Fibroblast of pulmonary artery (primary cell): Measurements from ENCODE around the gene ATRN.
"Not testable (repeated sequence)": the region's sequence is repeated elsewhere in the genome, so short reads cannot be mapped to it uniquely, and the experiment has no call there.

Source experiments
- DNase-seq: peaks from one replicate; pipeline ENCODE4 v3.0.0-alpha.2; 2010; ENCODE audit warnings: low read depth
- H3K4me3 ChIP-seq: replicated peaks from 2 replicates; pipeline ENCODE4 v1.5.1; 2011; ENCODE audit warnings: low read depth, mild to moderate bottlenecking, control low read depth, low read length, moderate library complexity
- TF ChIP-seq, protein P1 (sequence below): IDR thresholded peaks from 2 replicates; pipeline ENCODE4 v1.5.1; 2011; ENCODE audit warnings: mild to moderate bottlenecking, control low read depth, low read length, inconsistent platforms; ENCODE audit errors: missing control alignments

ATRN gene

DNA sequence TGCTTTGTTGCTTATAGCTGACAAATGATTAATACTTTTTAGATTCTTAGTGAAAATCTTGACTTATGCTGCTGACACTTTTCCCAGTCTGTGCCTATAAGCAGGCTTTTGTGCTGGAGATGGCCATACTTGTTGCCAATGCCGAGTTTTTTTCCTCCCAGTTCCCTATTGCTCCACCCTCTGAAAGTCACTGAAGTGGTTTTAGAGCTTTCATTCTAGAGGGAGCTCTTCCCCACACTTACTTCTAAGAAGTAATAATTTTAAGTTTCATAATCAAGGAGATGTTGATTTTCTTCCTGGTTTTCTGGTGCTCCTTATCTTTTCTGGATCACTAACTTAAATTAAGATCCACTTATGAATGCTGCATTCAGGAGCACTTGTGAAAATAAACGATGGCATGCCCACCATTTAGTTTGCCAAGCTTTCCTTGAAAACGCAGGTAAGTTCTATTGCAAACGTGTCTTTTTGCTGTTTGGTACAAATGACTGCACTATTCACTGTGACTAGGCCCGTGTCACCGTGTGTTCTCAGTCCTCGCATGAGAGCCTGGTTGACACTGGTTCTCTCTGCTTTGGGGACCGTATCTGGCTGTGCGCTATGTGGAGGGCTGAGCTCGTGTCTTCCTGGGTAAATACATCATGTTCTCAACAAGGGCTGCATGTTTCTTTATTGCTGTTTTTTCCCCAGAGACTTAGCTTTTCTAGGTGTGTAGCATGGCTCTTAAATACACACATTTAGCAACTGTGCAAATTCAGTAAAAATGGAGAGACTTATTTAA lies 142.2 kb downstream of the ATRN start:
- TF ChIP-seq, protein P1, sequence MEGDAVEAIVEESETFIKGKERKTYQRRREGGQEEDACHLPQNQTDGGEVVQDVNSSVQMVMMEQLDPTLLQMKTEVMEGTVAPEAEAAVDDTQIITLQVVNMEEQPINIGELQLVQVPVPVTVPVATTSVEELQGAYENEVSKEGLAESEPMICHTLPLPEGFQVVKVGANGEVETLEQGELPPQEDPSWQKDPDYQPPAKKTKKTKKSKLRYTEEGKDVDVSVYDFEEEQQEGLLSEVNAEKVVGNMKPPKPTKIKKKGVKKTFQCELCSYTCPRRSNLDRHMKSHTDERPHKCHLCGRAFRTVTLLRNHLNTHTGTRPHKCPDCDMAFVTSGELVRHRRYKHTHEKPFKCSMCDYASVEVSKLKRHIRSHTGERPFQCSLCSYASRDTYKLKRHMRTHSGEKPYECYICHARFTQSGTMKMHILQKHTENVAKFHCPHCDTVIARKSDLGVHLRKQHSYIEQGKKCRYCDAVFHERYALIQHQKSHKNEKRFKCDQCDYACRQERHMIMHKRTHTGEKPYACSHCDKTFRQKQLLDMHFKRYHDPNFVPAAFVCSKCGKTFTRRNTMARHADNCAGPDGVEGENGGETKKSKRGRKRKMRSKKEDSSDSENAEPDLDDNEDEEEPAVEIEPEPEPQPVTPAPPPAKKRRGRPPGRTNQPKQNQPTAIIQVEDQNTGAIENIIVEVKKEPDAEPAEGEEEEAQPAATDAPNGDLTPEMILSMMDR = peak; percentile 2
- DNase-seq = peak; percentile 12
- H3K4me3 ChIP-seq = no peak overlapping the region

DNA sequence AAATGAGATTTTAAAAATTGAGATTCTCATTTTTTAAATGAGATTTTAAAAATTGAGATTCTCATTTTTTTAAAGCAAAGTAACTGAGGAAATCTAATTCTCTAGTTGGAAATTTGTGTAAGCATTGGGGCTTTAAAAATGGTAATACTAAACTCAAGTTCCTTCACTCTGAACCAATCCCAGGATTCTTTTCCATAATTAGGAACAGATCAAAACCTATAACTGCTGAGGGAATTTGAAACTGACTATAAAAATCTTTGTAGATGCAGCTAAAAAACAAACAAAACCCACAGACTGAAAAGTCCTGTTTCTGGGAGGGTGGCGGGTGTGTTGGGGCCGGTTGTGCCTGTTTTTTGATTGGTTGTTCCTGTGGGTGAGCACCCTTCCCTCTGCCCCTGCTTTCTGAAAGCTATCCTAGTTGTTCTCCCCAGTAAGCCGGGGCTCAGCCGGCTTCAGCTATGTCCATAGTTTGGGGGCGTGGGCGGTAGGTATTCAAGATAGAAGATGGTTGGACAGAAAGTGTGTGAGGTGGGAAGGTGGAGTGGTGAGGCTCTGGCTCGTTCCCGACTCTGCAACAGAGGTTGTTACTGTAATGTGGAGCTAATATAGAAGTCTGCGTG lies 143.1 kb downstream of the ATRN start:
- no peak overlapping the region for H3K4me3 ChIP-seq
- TF ChIP-seq, protein P1 = no peak
- no peak for DNase-seq

DNA sequence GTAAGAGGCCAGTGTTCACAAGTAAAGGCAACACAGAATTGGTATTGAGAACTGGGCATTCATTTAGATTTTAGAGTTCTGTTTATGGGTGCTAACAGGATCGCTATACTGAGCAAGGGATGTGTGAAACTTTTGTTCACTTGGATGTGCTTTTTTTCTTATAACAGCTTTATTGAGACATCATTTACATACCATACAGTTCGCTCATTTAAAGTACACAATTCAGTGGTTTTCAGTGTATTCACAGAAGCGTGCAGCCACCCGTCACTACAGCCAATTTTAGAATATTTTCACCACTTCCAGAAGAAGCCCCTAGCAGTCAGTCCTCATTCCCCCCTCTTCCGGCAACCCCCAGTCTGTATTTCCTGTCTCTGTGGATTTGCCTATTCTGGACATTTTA lies 143.6 kb downstream of the ATRN start:
- H3K4me3 ChIP-seq = no peak overlapping the region
- TF ChIP-seq, protein P1 = no peak
- no peak for DNase-seq

DNA sequence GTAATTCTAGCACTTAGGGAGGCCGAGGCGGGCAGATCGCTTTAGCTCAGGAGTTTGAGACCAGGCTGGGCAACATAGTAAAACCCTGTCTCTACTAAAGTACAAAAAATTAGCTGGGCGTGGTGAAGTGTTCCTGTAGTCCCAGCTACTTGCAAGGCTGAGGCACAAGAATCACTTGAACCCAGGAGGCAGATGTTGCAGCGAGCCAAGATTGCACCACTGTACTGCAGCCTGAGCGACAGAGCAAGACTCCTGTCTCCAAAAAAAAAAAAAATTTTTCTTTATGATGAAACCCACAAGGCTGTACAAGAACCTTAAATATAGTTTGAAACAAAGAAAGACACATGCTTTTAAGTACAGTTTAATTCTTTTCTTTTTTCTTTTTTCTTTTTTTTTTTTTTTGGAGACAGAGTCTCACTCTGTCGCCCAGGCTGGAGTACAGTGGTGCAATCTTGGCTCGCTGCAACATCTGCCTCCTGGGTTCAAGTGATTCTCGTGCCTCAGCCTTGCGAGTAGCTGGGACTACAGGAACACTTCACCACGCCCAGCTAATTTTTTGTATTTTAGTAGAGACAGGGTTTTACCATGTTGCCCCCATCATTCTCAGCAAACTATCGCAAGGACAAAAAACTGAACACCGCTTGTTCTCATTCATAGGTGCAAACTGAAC lies 144.5 kb downstream of the ATRN start:
- not testable (repeated sequence) for H3K4me3 ChIP-seq, DNase-seq

DNA sequence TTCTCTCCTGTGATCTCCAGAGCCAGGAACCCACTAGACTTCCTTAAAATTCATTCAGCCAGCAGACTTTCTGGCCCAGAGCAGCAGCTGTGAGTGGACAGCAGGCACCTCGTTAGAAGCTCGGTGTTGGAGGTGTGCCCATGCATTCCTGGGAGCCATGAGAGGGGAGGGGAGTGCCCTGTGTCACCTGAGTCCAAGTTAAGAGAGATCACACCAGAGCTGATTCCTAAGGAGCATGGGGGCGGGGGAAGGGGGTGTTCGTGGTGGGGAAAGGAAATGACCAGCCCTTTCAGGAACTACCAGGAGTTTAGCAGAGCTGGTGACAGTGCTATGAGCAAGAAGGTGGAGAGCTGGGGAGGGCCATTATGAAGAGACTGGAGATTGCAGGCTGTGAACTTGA lies 145.4 kb downstream of the ATRN start:
- TF ChIP-seq, protein P1 = no peak
- peak; percentile 16 for DNase-seq
- H3K4me3 ChIP-seq = no peak overlapping the region

DNA sequence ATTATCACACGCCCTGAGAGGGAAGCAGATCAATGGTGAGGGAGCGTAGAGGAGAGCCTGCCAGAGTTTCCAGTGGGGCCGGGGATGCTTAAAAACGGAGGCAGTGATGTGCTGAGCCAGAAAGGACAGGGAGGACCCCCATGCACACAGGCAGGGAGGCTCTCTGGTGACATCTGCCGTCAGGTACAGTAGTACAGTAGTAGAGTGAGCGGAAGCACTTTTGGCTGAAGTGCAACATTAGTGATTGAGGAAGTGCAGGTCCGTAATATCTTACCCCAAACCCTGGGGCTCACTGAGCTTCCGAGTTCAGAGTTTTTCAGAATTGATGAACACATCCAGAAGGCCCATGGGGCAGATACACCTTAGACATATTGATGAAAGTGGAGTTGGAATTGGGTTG lies 150.3 kb downstream of the ATRN start:
- DNase-seq = no peak
- TF ChIP-seq, protein P1 = no peak
- H3K4me3 ChIP-seq = no peak overlapping the region

DNA sequence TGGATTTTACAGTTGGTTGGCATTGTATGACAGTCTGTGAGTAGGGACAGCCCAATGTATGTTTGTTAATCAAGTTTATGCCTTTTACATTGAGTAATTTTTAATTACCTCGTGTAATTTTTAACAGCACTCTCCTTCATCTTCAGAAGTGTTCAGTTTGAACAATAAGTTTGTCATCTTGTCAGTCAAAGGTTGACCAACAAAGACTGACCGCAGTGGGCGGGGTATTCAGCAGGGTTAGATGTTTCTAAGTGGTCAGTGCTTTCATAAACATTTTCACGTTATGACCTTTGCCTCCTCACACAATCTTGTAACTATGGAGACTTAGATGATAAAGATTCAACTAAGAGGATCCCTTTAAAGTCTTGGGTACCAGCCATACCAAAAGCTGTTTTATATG lies 151.6 kb downstream of the ATRN start:
- TF ChIP-seq, protein P1 = no peak
- DNase-seq = no peak
- H3K4me3 ChIP-seq = no peak overlapping the region
